Upper lobe of left lung (tissue), 6 donors: ENCODE data around the gene TOMM70. TPM values are rescaled to one million over a fixed set of nuclear protein-coding genes. Genes with fewer than 3 reads are reported as not detected.
"Not testable (repeated sequence)": the region's sequence is repeated elsewhere in the genome, so short reads cannot be mapped to it uniquely, and the experiment has no call there.

Experiments used
- ATAC-seq, 2 donors: fragments of 200-7000 bp; cut with Tn5 transposase; one replicate each; pipeline ENCODE4 v1.9.1; 2022; ENCODE audit warnings: mild to moderate bottlenecking in 2 of 2, moderate library complexity in 2 of 2; ENCODE audit not compliant: low FRiP score in 2 of 2
- DNase-seq, 2 donors: peaks; one replicate each; pipeline ENCODE4 v3.0.0-alpha.2; 2019 to 2020
- H3K27ac ChIP-seq, 4 donors: fragments of 200-600 bp; sonication (generic); one replicate each; pipeline ENCODE4 v1.5.1; 2016 to 2019
- H3K27me3 ChIP-seq, 4 donors: fragments of 200-600 bp; sonication (generic); one replicate each; pipeline ENCODE4 v1.5.1; 2017 to 2019
- H3K36me3 ChIP-seq, 4 donors: fragments of 200-600 bp; sonication (generic); one replicate each; pipeline ENCODE4 v1.5.1; 2016 to 2019
- H3K4me1 ChIP-seq, 4 donors: fragments of 200-600 bp; sonication (generic); one replicate each; pipeline ENCODE4 v1.5.1; 2018 to 2019
- H3K4me3 ChIP-seq, 4 donors: fragments of 200-600 bp; sonication (generic); one replicate each; pipeline ENCODE4 v1.5.1; 2017 to 2019; ENCODE audit warnings: mild to moderate bottlenecking in 2 of 4, moderate library complexity in 1 of 4
- H3K9me3 ChIP-seq, 4 donors: fragments of 200-600 bp; sonication (generic); one replicate each; pipeline ENCODE4 v1.5.1; 2018 to 2019
- CTCF ChIP-seq, 6 experiments: fragments of 450-650 bp in 4 of 6; fragments of 200-600 bp in 2 of 6; sonication (generic) in 2 of 6; IDR thresholded peaks; one replicate each; pipeline ENCODE4 v1.5.1; 2016 to 2019; ENCODE audit warnings: antibody characterized with exemption in 6 of 6
- EP300 ChIP-seq, 4 donors: sonication (generic); formaldehyde crosslinking; IDR thresholded peaks; one replicate each; pipeline ENCODE4 v1.5.1; 2017; ENCODE audit warnings: antibody characterized with exemption in 4 of 4, control low read depth in 2 of 4
- POLR2A ChIP-seq, 4 donors: fragments of 450-650 bp; IDR thresholded peaks; one replicate each; pipeline ENCODE4 v1.5.1; 2016 to 2017; ENCODE audit warnings: antibody characterized with exemption in 4 of 4, mild to moderate bottlenecking in 2 of 4
- POLR2AphosphoS5 ChIP-seq, 2 donors: sonication (generic); formaldehyde crosslinking; IDR thresholded peaks; one replicate each; pipeline ENCODE4 v1.5.1; 2017; ENCODE audit warnings: antibody characterized with exemption in 2 of 2
- WGBS, 2 donors: methylation state at CpG; one replicate each; pipeline ENCODE4 v1.1.5; 2017 to 2018; 5-methylcytosine and 5-hydroxymethylcytosine counted together
- total RNA-seq, 6 donors: library from RNA; depleted of rRNA in 4 of 6; stranded (reverse); fragments of >200 nt in 4 of 6; gene quantifications; one replicate each; pipeline versions ENCODE4 v1.1.0 to v1.2.1, GENCODE V29; 2016 to 2021
- donor health status: DM: no; HTN: no; CAD: no; lungs with moderate emphysema.
- donor health status: DM: no; HTN: yes; CAD: no; lungs with severe emphysema.

The TOMM70 gene
- total RNA-seq, 6 donors from 2014 or later = 14.1 to 38.4 (median 30.2) TPM

- H3K4me1 ChIP-seq = peaks cover 9 to 17% (median 12%) of the 10 kb centered on the region in 4 donors
- DNase-seq (no peak), ATAC-seq (no peak)
- H3K4me3 ChIP-seq = no peak overlapping the region
- H3K27me3 ChIP-seq = no peaks in the 10 kb centered on the region
- H3K27ac ChIP-seq = peak overlapping the region in 2 of 4 donors; percentile 8 to 36
- H3K36me3 ChIP-seq = peaks cover 3 to 48% (median 14%) of the 10 kb centered on the region in 4 donors
- TF ChIP-seq POLR2AphosphoS5 (IDR thresholded peaks at IDR 0.05) (no peak), CTCF (IDR thresholded peaks at IDR 0.05) (no peak), EP300 (IDR thresholded peaks at IDR 0.05) (no peak), POLR2A (IDR thresholded peaks at IDR 0.05) (no peak)
- H3K9me3 ChIP-seq = no peaks in the 10 kb centered on the region
- 67 to 73% methylated on average over 10 of the region's 10 CpGs for WGBS, 2 donors
Measured at GRCh38 chr3:100338911-100339310, 62.0 kb downstream of the TOMM70 start.

- H3K9me3 ChIP-seq, H3K27me3 ChIP-seq, DNase-seq, H3K27ac ChIP-seq, ATAC-seq, H3K4me3 ChIP-seq: not testable (repeated sequence)
- Histone ChIP-seq H3K36me3 (peaks cover 3 to 23% (median 4%) of the 10 kb centered on the region in 4 donors), H3K4me1 (peaks cover 9 to 17% (median 14%) of the 10 kb centered on the region in 4 donors)
- 96% methylated on average over 10 of the region's 10 CpGs for WGBS, 2 donors
Measured at GRCh38 chr3:100336229-100336628, 64.7 kb downstream of the TOMM70 start.

- Histone ChIP-seq H3K36me3 (peaks cover 0 to 15% (median 2%) of the 10 kb centered on the region in 4 donors), H3K27me3 (no peaks in the 10 kb centered on the region), H3K4me1 (peaks cover 9 to 17% (median 14%) of the 10 kb centered on the region in 4 donors), H3K27ac (peak overlapping the region; percentile 81 to 90 (median 84)), H3K9me3 (no peaks in the 10 kb centered on the region), H3K4me3 (peak overlapping the region in 3 of 4 donors; percentile 67 to 90 (median 76))
- DNase-seq (peak in 1 of 2 donors; percentile 43), ATAC-seq (peak; percentile 47 to 50)
- WGBS, 2 donors = 69 to 78% methylated on average over 14 of the region's 14 CpGs
- TF ChIP-seq POLR2A (IDR thresholded peaks at IDR 0.05) = no peak
- TF ChIP-seq POLR2AphosphoS5 (IDR thresholded peaks at IDR 0.05) = no peak
- TF ChIP-seq CTCF (IDR thresholded peaks at IDR 0.05) = no peak
- no peak for TF ChIP-seq EP300 (IDR thresholded peaks at IDR 0.05)
Measured at GRCh38 chr3:100335434-100335833, 65.5 kb downstream of the TOMM70 start.

DNA sequence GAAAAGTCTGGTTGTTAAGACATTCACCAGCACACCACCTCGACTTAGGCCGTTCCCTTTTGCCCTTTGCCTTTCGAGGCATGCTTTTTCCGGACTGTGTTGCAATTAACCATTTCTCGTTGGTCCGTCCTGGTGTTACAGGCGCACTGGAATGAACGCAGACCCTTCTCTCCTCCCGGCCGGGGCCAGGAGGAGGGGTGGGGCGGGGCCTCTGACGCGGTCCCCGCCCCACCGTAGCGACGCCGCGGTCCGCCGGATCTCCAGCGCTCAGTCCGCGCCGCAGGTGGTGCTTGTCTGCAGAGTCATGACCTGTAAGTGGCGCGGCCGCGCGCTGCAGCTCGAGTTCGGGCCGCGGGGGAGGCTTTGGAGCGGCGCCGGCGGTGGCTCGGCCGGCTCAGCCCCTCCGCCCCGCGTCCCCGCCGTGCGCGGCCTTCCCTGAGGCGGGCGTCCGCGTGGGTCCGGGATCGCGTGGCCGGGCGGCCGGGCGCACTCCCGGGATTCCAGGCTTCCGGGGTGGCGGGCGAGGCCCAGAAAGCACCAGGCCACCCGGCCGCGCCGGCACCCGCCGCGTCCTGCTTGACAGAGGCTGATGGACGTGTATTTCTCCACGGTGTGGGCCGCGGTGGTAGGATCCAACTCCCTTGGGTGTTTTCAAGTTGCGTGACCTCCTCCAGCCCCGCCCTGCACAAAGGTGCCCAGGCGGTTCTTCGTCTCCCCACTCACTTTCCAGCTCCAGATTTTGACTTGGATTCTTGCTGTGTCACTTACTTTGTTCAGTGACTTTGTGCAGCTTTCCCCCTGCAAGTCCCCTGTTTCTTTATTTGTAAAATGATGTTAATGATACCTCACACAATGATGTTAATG lies 66.2 kb downstream of the TOMM70 start, which contains the start of gene NIT2:
NIT2 (plus strand) TSS at position 270 of the 864 bp plus-strand sequence; CDS start at position 305, 35 bp downstream.
- peak; percentile 93 to 97 for ATAC-seq
- no peaks in the 10 kb centered on the region for H3K9me3 ChIP-seq
- DNase-seq = peak; percentile 92 to 96
- peaks cover 0 to 8% (median 1%) of the 10 kb centered on the region in 4 donors for H3K36me3 ChIP-seq
- 1 to 2% methylated on average over 17 to 53 of the region's 77 CpGs for WGBS, 2 donors
- peak within 1 kb of the TSS; percentile 33 to 90 (median 72) for H3K4me3 ChIP-seq
- H3K27me3 ChIP-seq = no peaks in the 10 kb centered on the region
- TF ChIP-seq CTCF (IDR thresholded peaks at IDR 0.05) (peak in 1 of 6 experiments; percentile 24), POLR2AphosphoS5 (IDR thresholded peaks at IDR 0.05) (peak; percentile 42 to 51), EP300 (IDR thresholded peaks at IDR 0.05) (no peak), POLR2A (IDR thresholded peaks at IDR 0.05) (peak in 3 of 4 donors; percentile 18 to 76 (median 49))
- H3K27ac ChIP-seq = peak within 1 kb of the TSS; percentile 81 to 90 (median 84)
- H3K4me1 ChIP-seq = peaks cover 9 to 17% (median 14%) of the 10 kb centered on the region in 4 donors

DNA sequence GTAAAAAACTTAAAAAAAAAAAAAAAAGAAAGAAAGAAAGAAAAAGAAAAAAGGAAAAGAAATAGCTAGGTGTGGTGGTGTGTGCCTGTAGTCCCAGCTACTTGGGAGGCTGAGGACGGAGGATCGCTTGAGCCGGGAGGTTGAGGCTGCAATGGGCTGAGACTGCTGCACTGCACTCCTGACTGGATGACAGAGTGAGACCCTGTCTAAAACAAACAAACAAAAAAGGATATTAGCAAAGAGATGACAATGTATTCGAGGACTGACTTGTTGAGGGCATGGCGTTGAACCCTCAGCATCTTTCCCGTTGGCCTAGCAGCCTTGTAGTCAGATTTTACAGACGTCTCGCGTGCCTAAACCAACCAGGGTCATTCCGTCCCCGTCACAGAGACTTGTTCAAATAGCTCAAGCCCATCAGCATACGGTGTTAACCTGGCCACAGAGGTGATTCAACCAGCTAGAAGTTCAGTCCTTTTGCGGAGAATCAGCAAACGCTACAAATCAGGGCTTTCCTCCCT lies 66.9 kb downstream of the TOMM70 start:
- WGBS, 2 donors = 42 to 48% methylated on average over 14 of the region's 14 CpGs
- peak in 1 of 2 donors; percentile 12 for ATAC-seq
- H3K4me1 ChIP-seq = peaks cover 9 to 17% (median 14%) of the 10 kb centered on the region in 4 donors

More for the DNA sequence above, 66.9 kb downstream of the TOMM70 start:
- H3K36me3 ChIP-seq = peaks cover 0 to under 1% (median 0%) of the 10 kb centered on the region in 4 donors
- peak overlapping the region; percentile 33 to 90 (median 72) for H3K4me3 ChIP-seq
- H3K27me3 ChIP-seq = no peaks in the 10 kb centered on the region
- TF ChIP-seq CTCF (IDR thresholded peaks at IDR 0.05) (no peak), POLR2AphosphoS5 (IDR thresholded peaks at IDR 0.05) (no peak), POLR2A (IDR thresholded peaks at IDR 0.05) (no peak), EP300 (IDR thresholded peaks at IDR 0.05) (no peak)
- no peak for DNase-seq
- no peaks in the 10 kb centered on the region for H3K9me3 ChIP-seq
- H3K27ac ChIP-seq = peak overlapping the region; percentile 81 to 90 (median 84)
